ENCODE data around the gene CHRNA4.
A peak's percentile ranks its signal among the peaks of the same experiment; 100 is the strongest.

Gene CHRNA4

DNA sequence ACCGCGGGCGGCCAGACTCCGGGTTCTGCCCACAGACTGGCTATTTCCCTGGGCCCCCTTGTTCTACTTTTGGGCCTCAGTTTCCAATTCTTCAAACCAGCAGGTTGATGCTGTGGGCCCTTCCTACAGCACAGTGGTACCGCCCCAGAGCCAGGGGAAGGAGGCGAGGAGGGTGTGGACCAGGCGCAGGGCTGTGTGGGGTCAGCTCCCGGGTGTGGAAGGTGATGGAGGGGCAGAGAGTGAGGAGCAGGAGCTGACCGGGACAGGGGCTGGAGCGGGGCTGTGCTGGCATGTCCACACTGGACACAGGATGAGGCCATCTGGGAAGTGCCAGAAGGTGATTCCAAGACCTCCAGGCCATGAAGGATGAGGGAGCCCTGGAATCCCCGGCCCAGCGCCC is 35.2 kb upstream of the CHRNA4 start:
- H3K9ac ChIP-seq (ENCODE audit: insufficient read length, low read depth): no peak overlapping the region
- H3K9me3 ChIP-seq (ENCODE audit: insufficient read depth, low read length): no peaks in the 10 kb centered on the region
- H3K4me1 ChIP-seq (ENCODE audit: insufficient read depth, insufficient read length): peaks cover 28% of the 10 kb centered on the region
- no peaks in the 10 kb centered on the region for H3K27me3 ChIP-seq (ENCODE audit: insufficient read depth, insufficient read length)
- TF ChIP-seq ZNF274 (IDR thresholded peaks at IDR 0.05; ENCODE audit: low read depth, low read length) (no peak), YY1 (IDR thresholded peaks at IDR 0.05; ENCODE audit: insufficient read depth, insufficient read length) (no peak)
- H3K36me3 ChIP-seq (ENCODE audit: insufficient read depth, insufficient read length, low read length): no peaks in the 10 kb centered on the region
- no peak for DNase-seq (ENCODE audit: low read depth, low spot score)
- no peak overlapping the region for H3K4me3 ChIP-seq (ENCODE audit: insufficient read length, low read depth)

DNA sequence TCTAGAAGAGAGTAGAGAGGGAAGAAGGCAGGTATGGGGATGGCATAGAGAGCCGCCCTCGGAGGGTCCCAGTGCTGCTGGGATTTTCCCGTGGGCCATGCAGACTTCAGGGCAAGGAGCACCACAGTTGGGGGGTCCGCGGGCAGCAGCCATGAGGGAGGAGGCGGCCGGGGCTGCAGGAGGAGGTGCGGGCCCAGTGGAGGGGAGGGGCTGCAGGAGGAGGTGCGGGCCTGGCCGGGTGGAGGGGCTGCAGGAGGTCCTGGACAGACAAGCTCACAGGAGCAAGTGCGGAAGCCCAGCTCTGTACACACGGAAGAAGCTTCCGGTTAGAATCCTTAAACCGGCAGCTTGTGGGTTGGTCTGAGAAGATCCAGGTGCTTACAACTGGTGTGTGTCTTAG is 34.6 kb upstream of the CHRNA4 start:
- peak overlapping the region; percentile 32 for H3K9ac ChIP-seq (ENCODE audit: insufficient read length, low read depth)
- H3K9me3 ChIP-seq (ENCODE audit: insufficient read depth, low read length): no peaks in the 10 kb centered on the region
- DNase-seq (ENCODE audit: low read depth, low spot score): no peak
- no peak for TF ChIP-seq SUZ12 (IDR thresholded peaks at IDR 0.05; ENCODE audit: extremely low read depth, insufficient read depth, insufficient read length)
- TF ChIP-seq YY1 (IDR thresholded peaks at IDR 0.05; ENCODE audit: insufficient read depth, insufficient read length): no peak
- TF ChIP-seq ZNF274 (IDR thresholded peaks at IDR 0.05; ENCODE audit: low read depth, low read length): no peak
- H3K4me1 ChIP-seq (ENCODE audit: insufficient read depth, insufficient read length): peaks cover 28% of the 10 kb centered on the region
- H3K36me3 ChIP-seq (ENCODE audit: insufficient read depth, insufficient read length, low read length): no peaks in the 10 kb centered on the region
- no peak overlapping the region for H3K4me3 ChIP-seq (ENCODE audit: insufficient read length, low read depth)
- no peaks in the 10 kb centered on the region for H3K27me3 ChIP-seq (ENCODE audit: insufficient read depth, insufficient read length)

DNA sequence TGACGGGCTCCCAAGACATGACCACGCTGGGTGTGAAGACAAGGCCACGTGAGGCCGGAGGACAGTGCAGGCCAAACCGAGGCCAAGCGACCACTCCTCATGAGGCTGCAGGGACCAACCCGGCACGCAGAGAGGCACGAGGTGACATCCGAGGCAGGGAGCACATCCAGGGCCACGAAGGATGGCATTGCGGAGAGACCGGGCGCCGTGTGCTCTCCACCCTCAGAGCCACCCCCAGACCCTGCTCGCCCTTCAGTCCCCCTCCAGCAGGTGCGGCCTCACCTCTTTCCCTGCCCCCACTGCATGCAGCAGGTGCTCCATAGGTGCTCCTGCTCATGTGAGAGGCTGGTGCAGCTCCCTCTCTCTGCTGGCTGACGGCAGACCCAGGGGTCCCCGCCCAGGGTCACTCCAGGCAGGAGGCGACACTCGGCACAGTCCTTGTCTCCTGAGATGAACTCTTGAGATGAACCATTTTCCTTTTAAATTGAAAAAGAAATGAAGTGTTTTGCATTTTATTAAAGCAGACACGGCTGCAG is 33.8 kb upstream of the CHRNA4 start:
- DNase-seq (ENCODE audit: low read depth, low spot score): no peak
- Histone ChIP-seq H3K4me3 (ENCODE audit: insufficient read length, low read depth) (no peak overlapping the region), H3K9me3 (ENCODE audit: insufficient read depth, low read length) (no peaks in the 10 kb centered on the region), H3K9ac (ENCODE audit: insufficient read length, low read depth) (peak overlapping the region; percentile 69), H3K36me3 (ENCODE audit: insufficient read depth, insufficient read length, low read length) (no peaks in the 10 kb centered on the region), H3K27me3 (ENCODE audit: insufficient read depth, insufficient read length) (no peaks in the 10 kb centered on the region), H3K4me1 (ENCODE audit: insufficient read depth, insufficient read length) (peaks cover 28% of the 10 kb centered on the region)
- TF ChIP-seq ZNF274 (IDR thresholded peaks at IDR 0.05; ENCODE audit: low read depth, low read length) (no peak), SUZ12 (IDR thresholded peaks at IDR 0.05; ENCODE audit: extremely low read depth, insufficient read depth, insufficient read length) (no peak), YY1 (IDR thresholded peaks at IDR 0.05; ENCODE audit: insufficient read depth, insufficient read length) (no peak)

DNA sequence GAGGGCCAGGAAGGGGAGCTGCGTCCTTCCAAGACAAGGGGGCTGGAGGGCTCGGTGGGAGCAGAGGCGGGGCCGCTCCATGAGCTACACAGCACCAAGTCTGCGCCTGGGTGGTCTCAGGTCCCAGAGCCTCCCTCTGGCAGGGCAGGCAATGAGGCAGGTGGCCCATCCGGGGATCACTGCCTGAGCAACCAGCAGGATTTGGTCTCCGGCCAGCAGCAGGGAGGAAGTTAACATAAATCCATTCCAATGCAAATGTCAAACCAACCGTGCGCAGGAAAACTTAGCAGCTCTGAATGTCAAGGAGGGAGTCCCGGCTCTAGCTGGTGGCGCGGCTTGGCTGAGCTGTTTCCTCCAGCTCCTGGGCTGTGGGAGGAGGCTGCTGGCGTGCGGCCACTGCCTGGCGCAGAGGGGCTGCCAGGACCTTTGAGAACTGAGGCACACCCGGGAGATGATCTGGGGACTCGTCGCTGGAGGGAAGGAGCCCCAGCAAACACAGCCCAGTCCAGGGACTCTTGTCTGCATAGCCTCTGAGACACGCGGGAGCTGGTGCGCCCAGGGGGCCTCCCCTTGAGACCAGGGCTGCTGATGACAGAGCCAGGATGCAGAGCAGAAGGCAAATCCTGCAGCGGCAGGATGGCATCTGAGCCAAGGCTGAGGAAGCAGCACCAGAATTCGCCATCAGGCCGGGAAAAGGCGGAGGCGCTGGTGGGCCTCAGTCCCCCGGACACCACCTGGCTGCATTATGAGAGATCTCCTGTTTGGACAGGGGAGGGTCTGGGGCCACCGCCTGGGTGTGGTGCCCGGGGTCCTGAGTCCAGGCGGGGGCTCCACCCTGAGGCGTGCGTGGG is 33.1 kb upstream of the CHRNA4 start:
- H3K4me1 ChIP-seq (ENCODE audit: insufficient read depth, insufficient read length): peaks cover 28% of the 10 kb centered on the region
- TF ChIP-seq SUZ12 (IDR thresholded peaks at IDR 0.05; ENCODE audit: extremely low read depth, insufficient read depth, insufficient read length): no peak
- no peak for TF ChIP-seq ZNF274 (IDR thresholded peaks at IDR 0.05; ENCODE audit: low read depth, low read length)
- no peak for TF ChIP-seq YY1 (IDR thresholded peaks at IDR 0.05; ENCODE audit: insufficient read depth, insufficient read length)
- no peaks in the 10 kb centered on the region for H3K9me3 ChIP-seq (ENCODE audit: insufficient read depth, low read length)
- H3K4me3 ChIP-seq (ENCODE audit: insufficient read length, low read depth): peak overlapping the region; percentile 5
- H3K27me3 ChIP-seq (ENCODE audit: insufficient read depth, insufficient read length): no peaks in the 10 kb centered on the region
- no peaks in the 10 kb centered on the region for H3K36me3 ChIP-seq (ENCODE audit: insufficient read depth, insufficient read length, low read length)
- peak overlapping the region; percentile 69 for H3K9ac ChIP-seq (ENCODE audit: insufficient read length, low read depth)
- peak; percentile 97 for DNase-seq (ENCODE audit: low read depth, low spot score)

DNA sequence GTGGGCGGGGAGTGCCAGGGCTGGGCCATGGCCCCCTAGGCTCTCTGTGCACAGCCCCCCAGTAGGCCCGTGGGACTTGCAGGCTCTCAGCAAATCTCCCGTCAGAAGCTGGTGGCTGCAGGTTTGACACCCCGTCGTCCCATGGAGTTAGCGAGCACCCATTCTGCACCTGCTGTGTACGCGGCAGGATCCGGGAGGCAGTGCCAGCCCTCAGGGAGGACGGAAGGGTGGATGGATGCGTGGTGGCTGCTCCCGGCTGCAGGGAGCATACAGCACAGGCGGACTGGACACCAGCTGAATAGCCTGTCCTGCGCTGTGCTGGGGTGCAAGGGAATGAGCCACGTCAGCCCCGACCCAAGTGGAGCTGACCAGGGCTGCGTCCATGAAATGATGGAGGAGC is 32.4 kb upstream of the CHRNA4 start:
- Histone ChIP-seq H3K36me3 (ENCODE audit: insufficient read depth, insufficient read length, low read length) (no peaks in the 10 kb centered on the region), H3K9me3 (ENCODE audit: insufficient read depth, low read length) (no peaks in the 10 kb centered on the region), H3K27me3 (ENCODE audit: insufficient read depth, insufficient read length) (no peaks in the 10 kb centered on the region), H3K4me1 (ENCODE audit: insufficient read depth, insufficient read length) (peaks cover 28% of the 10 kb centered on the region), H3K9ac (ENCODE audit: insufficient read length, low read depth) (peak overlapping the region; percentile 69), H3K4me3 (ENCODE audit: insufficient read length, low read depth) (no peak overlapping the region)
- DNase-seq (ENCODE audit: low read depth, low spot score): no peak
- TF ChIP-seq ZNF274 (IDR thresholded peaks at IDR 0.05; ENCODE audit: low read depth, low read length): no peak
- no peak for TF ChIP-seq YY1 (IDR thresholded peaks at IDR 0.05; ENCODE audit: insufficient read depth, insufficient read length)
- TF ChIP-seq SUZ12 (IDR thresholded peaks at IDR 0.05; ENCODE audit: extremely low read depth, insufficient read depth, insufficient read length): no peak

DNA sequence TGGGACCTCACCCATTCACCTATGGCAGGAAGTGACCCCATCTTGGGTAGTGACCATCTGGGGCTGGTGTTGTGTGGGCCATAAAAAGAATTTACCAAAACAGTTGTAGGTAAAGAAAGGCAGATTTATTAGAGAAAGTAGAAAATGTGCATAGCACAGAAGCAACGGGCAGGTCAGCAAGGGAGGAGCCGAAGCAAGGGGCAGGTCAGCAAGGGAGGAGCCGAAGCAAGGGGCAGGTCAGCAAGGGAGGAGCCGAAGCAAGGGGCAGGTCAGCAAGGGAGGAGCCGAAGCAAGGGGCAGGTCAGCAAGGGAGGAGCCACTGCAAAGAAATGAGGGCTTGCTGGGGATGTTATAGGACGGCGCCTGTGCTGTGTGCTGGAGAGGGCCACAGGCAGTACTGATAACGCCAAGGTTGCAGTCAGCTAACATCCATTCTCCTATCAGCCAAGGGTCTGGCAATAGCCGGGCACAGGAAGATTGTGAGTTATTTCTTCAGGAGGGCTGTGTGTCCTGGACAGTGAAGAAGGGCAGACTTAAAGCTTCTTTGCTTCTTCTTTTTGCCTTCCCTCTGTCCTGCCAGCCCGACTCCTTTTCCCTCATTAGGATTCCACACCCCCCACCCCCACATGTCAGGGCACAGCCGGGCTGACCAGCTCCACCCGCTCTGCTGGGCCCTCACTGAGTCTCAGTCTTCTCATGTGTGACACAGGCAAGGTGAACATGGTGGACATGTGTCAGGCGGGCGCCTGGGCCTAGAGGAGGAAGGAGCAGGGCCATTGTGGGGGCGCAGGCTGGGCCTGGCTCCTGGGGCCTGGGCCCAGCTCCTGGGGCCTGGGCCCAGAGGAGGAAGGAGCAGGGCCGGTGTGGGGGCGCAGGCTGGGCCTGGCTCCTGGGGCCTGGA is 31.6 kb upstream of the CHRNA4 start:
- Histone ChIP-seq H3K36me3 (ENCODE audit: insufficient read depth, insufficient read length, low read length) (no peaks in the 10 kb centered on the region), H3K9me3 (ENCODE audit: insufficient read depth, low read length) (peaks cover 4% of the 10 kb centered on the region; the same call in 1 of the 2 replicates), H3K4me3 (ENCODE audit: insufficient read length, low read depth) (no peak overlapping the region), H3K9ac (ENCODE audit: insufficient read length, low read depth) (peak overlapping the region; percentile 46), H3K27me3 (ENCODE audit: insufficient read depth, insufficient read length) (no peaks in the 10 kb centered on the region), H3K4me1 (ENCODE audit: insufficient read depth, insufficient read length) (peaks cover 28% of the 10 kb centered on the region)
- DNase-seq (ENCODE audit: low read depth, low spot score): no peak
- TF ChIP-seq YY1 (IDR thresholded peaks at IDR 0.05; ENCODE audit: insufficient read depth, insufficient read length) (no peak), ZNF274 (IDR thresholded peaks at IDR 0.05; ENCODE audit: low read depth, low read length) (no peak), SUZ12 (IDR thresholded peaks at IDR 0.05; ENCODE audit: extremely low read depth, insufficient read depth, insufficient read length) (no peak)

DNA sequence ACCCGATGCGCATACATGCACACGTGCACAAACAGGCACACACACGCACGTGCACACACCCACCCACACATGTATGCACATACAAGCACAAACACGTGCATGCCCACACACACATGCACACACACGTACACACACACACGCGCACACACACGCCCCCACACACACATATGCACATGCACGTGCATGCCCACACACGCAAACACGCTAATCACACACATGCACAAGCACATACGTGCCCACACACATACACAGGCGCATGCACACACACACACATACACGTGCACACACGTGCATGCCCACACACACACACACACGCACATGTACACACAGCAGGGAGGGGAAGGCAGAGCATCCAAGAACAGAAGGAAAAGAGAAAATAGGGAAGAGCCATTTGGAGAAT is 26.8 kb upstream of the CHRNA4 start:
- DNase-seq (ENCODE audit: low read depth, low spot score): no peak
- Histone ChIP-seq H3K9ac (ENCODE audit: insufficient read length, low read depth) (no peak overlapping the region), H3K4me1 (ENCODE audit: insufficient read depth, insufficient read length) (peaks cover 9% of the 10 kb centered on the region), H3K9me3 (ENCODE audit: insufficient read depth, low read length) (peaks cover 28% of the 10 kb centered on the region; the same call in 1 of the 2 replicates), H3K27me3 (ENCODE audit: insufficient read depth, insufficient read length) (peaks cover 5% of the 10 kb centered on the region), H3K4me3 (ENCODE audit: insufficient read length, low read depth) (no peak overlapping the region), H3K36me3 (ENCODE audit: insufficient read depth, insufficient read length, low read length) (no peaks in the 10 kb centered on the region)
- TF ChIP-seq YY1 (IDR thresholded peaks at IDR 0.05; ENCODE audit: insufficient read depth, insufficient read length) (no peak), ZNF274 (IDR thresholded peaks at IDR 0.05; ENCODE audit: low read depth, low read length) (no peak), SUZ12 (IDR thresholded peaks at IDR 0.05; ENCODE audit: extremely low read depth, insufficient read depth, insufficient read length) (no peak)

Measured in NT2/D1 (cell line).